ENCODE results near the gene ALOX15. TPM values are rescaled to one million over a fixed set of nuclear protein-coding genes. Genes with fewer than 3 reads are reported as not detected.

Gene ALOX15
- total RNA-seq, 4 donors from 2014 or later = 24.4 to 379 (median 119) TPM; not detected in 1

GRCh38 chr17:4587195-4587594 is 54.3 kb downstream of the ALOX15 start:
- no peak for TF ChIP-seq CTCF (IDR thresholded peaks at IDR 0.05)
- ATAC-seq (ENCODE audit: low FRiP score) (no peak), DNase-seq (ENCODE audit: low spot score) (no peak)

GRCh38 chr17:4586043-4586442 is 55.4 kb downstream of the ALOX15 start:
- ATAC-seq (ENCODE audit: low FRiP score) = no peak
- DNase-seq (ENCODE audit: low spot score) = no peak
- no peak for TF ChIP-seq CTCF (IDR thresholded peaks at IDR 0.05)

- ATAC-seq (ENCODE audit: low FRiP score) = peak; percentile 26
- TF ChIP-seq CTCF (IDR thresholded peaks at IDR 0.05) = no peak
- no peak for DNase-seq (ENCODE audit: low spot score)
These were observed 55.9 kb downstream of the ALOX15 start for GRCh38 chr17:4585638-4585994.

GRCh38 chr17:4584917-4585637 is 56.4 kb downstream of the ALOX15 start:
- no peak for DNase-seq (ENCODE audit: low spot score)
- TF ChIP-seq CTCF (IDR thresholded peaks at IDR 0.05) = no peak
- ATAC-seq (ENCODE audit: low FRiP score) = no peak

GRCh38 chr17:4584101-4584916 is 57.2 kb downstream of the ALOX15 start, which contains the start of gene SMTNL2:
TSS of gene SMTNL2 (plus strand) at chr17:4584529. CDS start at chr17:4584606, 77 bp downstream.
- ATAC-seq (ENCODE audit: low FRiP score) = peak; percentile 45
- no peak for TF ChIP-seq CTCF (IDR thresholded peaks at IDR 0.05)
- DNase-seq (ENCODE audit: low spot score) = no peak

GRCh38 chr17:4583782-4584100 is 57.7 kb downstream of the ALOX15 start:
- ATAC-seq (ENCODE audit: low FRiP score) (peak; percentile 35), DNase-seq (ENCODE audit: low spot score) (no peak)
- TF ChIP-seq CTCF (IDR thresholded peaks at IDR 0.05) = no peak

- no peak for DNase-seq (ENCODE audit: low spot score)
- TF ChIP-seq CTCF (IDR thresholded peaks at IDR 0.05) = no peak
- ATAC-seq (ENCODE audit: low FRiP score) = no peak
These were observed 58.3 kb downstream of the ALOX15 start for GRCh38 chr17:4583206-4583605.
